Measurements from ENCODE around the gene TNK1.
"Not testable (repeated sequence)": the region's sequence is repeated elsewhere in the genome, so short reads cannot be mapped to it uniquely, and the experiment has no call there.

TNK1 gene

GRCh38 chr17:7380855-7381683 is at the start of gene TNK1:
TNK1 (plus strand) TSS chr17:7381089; CDS start chr17:7382927, 1,838 bp downstream.
- no peak for DNase-seq (ENCODE audit: low read depth in 1 of 2, low spot score in 1 of 2)

DNA sequence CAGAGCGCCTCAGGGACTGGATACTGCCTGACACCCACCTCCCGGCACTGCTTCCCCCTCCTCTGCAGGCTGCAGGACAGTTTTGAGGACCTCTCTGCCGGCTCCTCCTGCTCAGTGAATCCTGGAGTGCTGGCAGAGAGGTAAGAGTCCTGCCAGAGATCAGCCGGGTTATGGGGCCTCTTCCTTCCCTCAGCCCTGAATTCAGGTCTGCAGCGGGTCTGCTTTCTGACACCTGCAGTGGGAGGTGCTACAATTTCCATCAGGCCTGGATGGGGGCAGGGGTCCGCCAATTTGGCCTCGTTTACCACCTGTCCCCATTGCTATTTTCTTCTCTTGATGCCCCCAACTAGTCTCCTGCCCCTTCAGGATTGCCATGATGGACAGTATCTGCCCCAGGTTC is 48.8 kb upstream of the TNK1 start:
- no peak for DNase-seq (ENCODE audit: low read depth in 1 of 2, low spot score in 1 of 2)

GRCh38 chr17:7332600-7333069 is 48.3 kb upstream of the TNK1 start:
- not testable (repeated sequence) for DNase-seq (ENCODE audit: low read depth in 1 of 2, low spot score in 1 of 2)

- no peak for DNase-seq (ENCODE audit: low read depth in 1 of 2, low spot score in 1 of 2)
These were observed 45.9 kb upstream of the TNK1 start for GRCh38 chr17:7334938-7335538.

DNA sequence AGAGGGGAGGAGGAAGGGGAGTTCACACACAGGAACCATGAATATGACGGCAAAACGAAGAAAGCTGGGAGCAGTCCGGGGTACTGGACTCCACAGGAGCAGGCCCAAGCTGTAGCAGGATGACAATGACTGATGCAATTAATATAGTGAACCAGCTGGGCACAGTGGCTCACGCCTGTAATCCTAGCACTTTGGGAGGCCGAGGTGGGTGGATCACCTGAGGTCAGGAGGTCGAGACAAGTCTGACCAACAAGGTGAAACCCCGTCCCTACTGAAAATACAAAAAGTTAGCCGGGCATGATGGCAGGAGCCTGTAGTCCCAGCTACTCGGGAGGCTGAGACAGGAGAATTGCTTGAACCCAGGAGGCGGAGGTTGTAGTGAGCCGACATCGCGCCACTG is 45.1 kb upstream of the TNK1 start:
- not testable (repeated sequence) for DNase-seq (ENCODE audit: low read depth in 1 of 2, low spot score in 1 of 2)

GRCh38 chr17:7336240-7337175 is 44.4 kb upstream of the TNK1 start, which contains the start of gene ACAP1:
ACAP1 (plus strand) TSS chr17:7336529; CDS start chr17:7336735, 206 bp downstream.
- DNase-seq (ENCODE audit: low read depth in 1 of 2, low spot score in 1 of 2): peak; percentile 60 to 78

DNA sequence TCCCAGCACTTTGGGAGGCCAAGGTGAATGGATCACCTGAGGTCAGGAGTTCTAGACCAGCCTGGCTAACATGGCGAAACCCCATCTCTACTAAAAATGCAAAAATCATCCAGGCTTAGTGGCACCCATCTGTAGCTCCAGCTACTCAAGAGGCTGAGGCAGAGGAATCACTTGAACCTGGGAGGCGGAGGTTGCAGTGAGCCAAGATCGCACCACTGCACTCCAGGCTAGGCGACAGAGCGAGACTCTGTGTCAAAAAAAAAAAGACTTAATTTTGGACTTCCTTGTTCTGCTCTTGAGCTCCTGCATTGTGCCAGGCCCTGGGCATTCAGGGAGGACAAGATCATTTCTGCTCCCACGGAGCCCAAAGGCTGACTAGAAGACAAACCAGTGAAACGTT is 43.3 kb upstream of the TNK1 start:
- not testable (repeated sequence) for DNase-seq (ENCODE audit: low read depth in 1 of 2, low spot score in 1 of 2)

DNA sequence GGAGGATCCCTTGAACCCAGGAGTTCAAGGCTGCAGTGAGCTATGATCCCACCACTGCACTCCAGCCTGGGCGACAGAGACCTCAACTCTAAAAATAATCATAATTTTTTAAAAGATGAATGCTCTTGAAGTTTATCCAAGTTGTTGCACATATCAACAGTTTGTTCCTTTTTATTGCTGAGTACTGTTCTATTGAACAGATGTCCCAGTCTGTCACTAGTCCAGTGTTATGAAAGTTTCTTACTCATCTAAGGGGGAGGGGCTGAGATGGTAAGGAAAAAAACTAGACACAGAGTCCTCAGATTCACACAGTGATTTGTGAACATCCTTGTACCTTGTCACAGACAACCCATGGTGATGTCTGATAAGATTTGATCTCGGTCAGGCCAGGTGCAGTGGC is 40.7 kb upstream of the TNK1 start:
- no peak for DNase-seq (ENCODE audit: low read depth in 1 of 2, low spot score in 1 of 2)

DNA sequence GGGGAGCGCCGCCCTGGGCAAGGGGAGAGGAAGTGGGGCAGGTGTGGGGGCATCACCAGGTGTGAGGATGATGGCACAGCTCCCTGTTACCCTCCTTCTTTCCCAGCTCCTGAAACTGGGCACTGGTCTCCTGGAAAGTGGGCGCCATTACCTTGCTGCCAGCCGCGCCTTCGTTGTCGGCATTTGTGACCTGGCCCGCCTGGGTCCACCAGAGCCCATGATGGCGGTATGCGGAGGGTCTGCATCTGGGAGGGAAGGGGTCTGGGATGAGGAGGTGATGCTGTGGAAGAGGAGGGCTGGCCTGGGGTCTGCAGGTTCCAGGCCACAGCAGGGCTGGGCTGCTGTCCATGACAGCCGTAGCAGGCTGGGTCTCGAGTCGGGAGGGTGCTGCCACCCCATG is 39.0 kb upstream of the TNK1 start:
- DNase-seq (ENCODE audit: low read depth in 1 of 2, low spot score in 1 of 2): no peak

DNA sequence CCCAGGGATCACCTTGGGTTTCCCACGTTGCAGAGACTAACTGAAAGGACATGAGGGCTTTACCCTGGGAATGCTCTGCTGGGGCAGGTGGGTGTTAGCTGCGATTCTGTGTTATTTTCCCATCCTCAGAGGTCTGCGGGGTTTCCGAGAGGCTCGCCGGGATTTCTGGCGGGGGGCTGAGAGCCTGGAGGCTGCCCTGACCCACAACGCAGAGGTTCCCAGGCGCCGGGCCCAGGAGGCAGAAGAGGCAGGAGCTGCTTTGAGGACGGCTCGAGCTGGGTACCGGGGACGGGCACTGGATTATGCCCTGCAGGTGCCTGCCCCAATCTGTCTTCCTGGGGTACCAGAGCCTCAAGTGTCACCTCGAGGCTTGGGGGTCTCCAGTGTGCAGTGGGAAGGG is 37.6 kb upstream of the TNK1 start:
- no peak for DNase-seq (ENCODE audit: low read depth in 1 of 2, low spot score in 1 of 2)

DNA sequence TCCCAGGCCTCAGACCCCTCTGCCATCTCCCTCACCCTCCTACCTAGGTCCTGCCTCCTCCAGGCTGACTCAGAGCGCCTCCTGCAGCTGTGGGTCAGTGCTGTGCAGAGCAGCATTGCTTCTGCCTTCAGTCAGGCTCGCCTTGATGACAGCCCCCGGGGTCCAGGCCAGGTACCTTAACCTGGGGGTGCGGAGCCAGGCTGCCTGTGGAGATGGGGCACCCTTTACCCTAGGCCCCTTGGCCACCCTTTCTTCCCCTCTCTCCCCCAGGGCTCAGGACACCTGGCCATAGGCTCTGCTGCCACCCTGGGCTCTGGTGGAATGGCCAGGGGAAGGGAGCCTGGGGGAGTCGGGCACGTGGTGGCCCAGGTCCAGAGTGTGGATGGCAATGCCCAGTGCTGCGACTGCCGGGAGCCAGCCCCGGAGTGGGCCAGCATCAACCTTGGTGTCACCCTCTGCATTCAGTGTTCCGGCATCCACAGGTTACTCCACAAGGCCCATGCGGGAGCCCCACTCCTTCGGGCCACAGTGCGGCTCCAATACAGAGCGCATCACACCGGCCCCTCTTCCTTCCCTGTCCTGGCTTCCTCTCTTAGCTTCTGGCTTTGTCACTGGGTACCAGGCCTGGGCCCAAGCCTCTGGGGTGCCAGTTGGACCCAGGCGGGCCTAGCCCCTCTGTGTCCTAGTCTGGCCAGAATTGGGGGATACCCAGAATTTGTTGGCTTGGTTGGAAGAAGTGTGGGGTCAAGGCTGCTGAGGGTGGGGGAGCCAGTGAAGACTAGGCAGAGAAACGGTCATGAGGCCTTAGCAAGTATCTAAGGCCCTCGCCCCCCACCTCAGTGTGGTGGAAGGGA is 33.9 kb upstream of the TNK1 start:
- no peak for DNase-seq (ENCODE audit: low read depth in 1 of 2, low spot score in 1 of 2)

DNA sequence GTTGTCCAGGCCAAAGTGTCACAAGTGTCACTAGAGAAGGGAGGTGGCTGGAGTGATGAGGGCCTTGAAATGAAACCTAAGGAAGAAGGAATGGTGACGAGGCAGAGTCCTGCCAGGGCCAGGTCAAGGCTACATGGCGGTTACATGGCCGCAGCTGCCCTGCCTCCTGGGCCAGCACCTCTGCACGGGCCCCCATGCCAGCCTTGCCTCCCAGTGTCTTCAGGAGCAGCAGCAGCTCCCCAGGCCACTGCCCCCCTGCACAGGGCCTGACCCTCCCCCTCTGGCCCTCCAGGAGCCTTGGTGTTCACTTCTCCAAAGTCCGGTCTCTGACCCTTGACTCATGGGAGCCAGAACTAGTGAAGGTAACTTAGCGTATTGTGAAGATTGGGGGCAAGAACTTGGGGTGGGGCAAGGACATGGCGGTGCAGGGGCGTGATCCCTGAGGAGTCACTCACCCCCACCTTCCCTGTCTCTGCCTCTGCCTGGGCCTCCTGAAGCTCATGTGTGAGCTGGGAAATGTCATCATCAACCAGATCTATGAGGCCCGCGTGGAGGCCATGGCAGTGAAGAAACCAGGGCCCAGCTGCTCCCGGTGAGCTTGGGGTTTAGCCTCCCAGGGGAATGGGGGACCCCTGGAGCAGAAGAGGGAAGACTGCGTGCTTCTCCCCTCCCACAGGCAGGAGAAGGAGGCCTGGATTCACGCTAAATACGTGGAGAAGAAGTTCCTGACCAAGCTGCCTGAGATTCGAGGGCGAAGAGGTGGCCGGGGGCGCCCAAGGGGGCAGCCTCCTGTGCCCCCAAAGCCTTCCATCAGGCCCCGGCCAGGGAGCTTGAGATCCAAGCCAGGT is 33.0 kb upstream of the TNK1 start:
- no peak for DNase-seq (ENCODE audit: low read depth in 1 of 2, low spot score in 1 of 2)

- no peak for DNase-seq (ENCODE audit: low read depth in 1 of 2, low spot score in 1 of 2)
These were observed 32.2 kb upstream of the TNK1 start for GRCh38 chr17:7348478-7349242.

- DNase-seq (ENCODE audit: low read depth in 1 of 2, low spot score in 1 of 2): peak in 1 of 2 donors; percentile 37
These were observed 29.0 kb upstream of the TNK1 start, which contains the start of gene KCTD11 for GRCh38 chr17:7351665-7352502. KCTD11 (plus strand) TSS chr17:7352162.

DNA sequence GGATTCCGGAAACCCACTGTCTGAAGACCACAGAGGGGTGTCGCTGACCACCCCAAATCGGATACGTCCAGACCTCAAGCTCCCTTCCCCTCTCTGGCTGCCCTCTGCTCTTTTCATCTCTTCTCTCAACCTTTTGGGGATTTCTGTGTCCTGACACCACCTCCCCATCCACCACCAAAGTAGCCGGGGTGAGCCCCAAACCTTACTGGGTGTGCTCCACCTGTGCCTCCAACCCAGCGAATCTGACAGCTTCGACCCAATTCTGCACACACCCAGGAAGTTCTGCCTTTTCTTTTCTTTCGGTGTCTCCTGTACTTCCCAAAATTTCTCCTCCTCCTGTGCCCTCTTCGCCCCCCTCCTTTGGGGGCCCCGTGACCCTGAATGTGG is 28.4 kb upstream of the TNK1 start:
- no peak for DNase-seq (ENCODE audit: low read depth in 1 of 2, low spot score in 1 of 2)

GRCh38 chr17:7352910-7353635 is 27.8 kb upstream of the TNK1 start:
- no peak for DNase-seq (ENCODE audit: low read depth in 1 of 2, low spot score in 1 of 2)

GRCh38 chr17:7354262-7354843 is 26.5 kb upstream of the TNK1 start:
- no peak for DNase-seq (ENCODE audit: low read depth in 1 of 2, low spot score in 1 of 2)

All from activated CD4-positive, alpha-beta T cell treated with anti-CD3 and anti-CD28 coated beads, Interleukin-2, amount 50 U/mL, for 24 hours (primary cell).